ENCODE data around the gene DPPA2. TPM values are rescaled to one million over a fixed set of nuclear protein-coding genes. Genes with fewer than 3 reads are reported as not detected.

DPPA2 gene
- total RNA-seq, 1 donor from 2014 or later, result 0.64 TPM

DNA sequence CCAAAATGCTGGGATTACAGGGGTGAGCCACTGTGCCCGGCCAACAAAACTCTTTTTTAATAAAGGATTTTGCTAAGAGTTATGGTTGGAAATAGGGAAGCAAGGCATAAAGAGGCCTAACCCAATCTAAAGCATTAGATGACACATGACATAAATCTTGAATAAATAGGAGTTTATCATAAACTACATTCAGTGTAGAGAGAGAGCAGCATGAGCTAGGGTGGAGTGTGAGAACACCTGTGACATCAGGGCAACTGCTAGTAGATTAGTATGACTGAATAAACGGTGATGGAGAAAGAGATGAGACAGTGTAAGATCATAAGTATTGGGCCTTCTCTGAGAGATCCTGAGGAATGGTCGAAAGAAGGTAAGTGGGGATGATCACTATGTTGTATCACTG is 63.7 kb downstream of the DPPA2 start:
- TF ChIP-seq, protein P1, sequence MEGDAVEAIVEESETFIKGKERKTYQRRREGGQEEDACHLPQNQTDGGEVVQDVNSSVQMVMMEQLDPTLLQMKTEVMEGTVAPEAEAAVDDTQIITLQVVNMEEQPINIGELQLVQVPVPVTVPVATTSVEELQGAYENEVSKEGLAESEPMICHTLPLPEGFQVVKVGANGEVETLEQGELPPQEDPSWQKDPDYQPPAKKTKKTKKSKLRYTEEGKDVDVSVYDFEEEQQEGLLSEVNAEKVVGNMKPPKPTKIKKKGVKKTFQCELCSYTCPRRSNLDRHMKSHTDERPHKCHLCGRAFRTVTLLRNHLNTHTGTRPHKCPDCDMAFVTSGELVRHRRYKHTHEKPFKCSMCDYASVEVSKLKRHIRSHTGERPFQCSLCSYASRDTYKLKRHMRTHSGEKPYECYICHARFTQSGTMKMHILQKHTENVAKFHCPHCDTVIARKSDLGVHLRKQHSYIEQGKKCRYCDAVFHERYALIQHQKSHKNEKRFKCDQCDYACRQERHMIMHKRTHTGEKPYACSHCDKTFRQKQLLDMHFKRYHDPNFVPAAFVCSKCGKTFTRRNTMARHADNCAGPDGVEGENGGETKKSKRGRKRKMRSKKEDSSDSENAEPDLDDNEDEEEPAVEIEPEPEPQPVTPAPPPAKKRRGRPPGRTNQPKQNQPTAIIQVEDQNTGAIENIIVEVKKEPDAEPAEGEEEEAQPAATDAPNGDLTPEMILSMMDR (IDR thresholded peaks at IDR 0.05; ENCODE audit: unreplicated experiment), result no peak
- Mint-ChIP-seq H3K9me3 (ENCODE audit: unreplicated experiment) (no peaks in the 10 kb centered on the region), H3K27me3 (ENCODE audit: unreplicated experiment) (no peaks in the 10 kb centered on the region), H3K27ac (ENCODE audit: unreplicated experiment) (no peak overlapping the region), H3K4me1 (ENCODE audit: unreplicated experiment) (peaks cover 23% of the 10 kb centered on the region), H3K36me3 (ENCODE audit: low read depth, unreplicated experiment) (no peaks in the 10 kb centered on the region), H3K4me3 (ENCODE audit: unreplicated experiment) (no peak overlapping the region)
- DNase-seq (ENCODE audit: low spot score), result no peak

Other genes starting within 250 kb of the DPPA2 start
- gene MORC1, start 198.4 kb downstream of the DPPA2 start, total RNA-seq (ENCODE audit: unreplicated experiment), result 0.10 TPM
- gene C3orf85, start 179.8 kb downstream of the DPPA2 start, total RNA-seq (ENCODE audit: unreplicated experiment), result not detected
- gene DPPA4, start 21.0 kb upstream of the DPPA2 start, total RNA-seq (ENCODE audit: unreplicated experiment), result 80.5 TPM